Renal pelvis (tissue), 4 donors: ENCODE data around the gene RCAN1. TPM values are rescaled to one million over a fixed set of nuclear protein-coding genes. Genes with fewer than 3 reads are reported as not detected.

Source experiments
- DNase-seq: peaks from one replicate; pipeline ENCODE4 v3.0.0-alpha.2; 2013
- polyA plus RNA-seq, 3 donors: library from polyadenylated mRNA; unstranded; fragments of 120-200 nt; gene quantifications; one replicate each; pipeline ENCODE4 v1.2.1, GENCODE V29; 2013; ENCODE audit not compliant: insufficient read length in 3 of 3

RCAN1 gene
- polyA plus RNA-seq, 3 donors = 29.7 to 34.2 (median 30.4) TPM

DNA sequence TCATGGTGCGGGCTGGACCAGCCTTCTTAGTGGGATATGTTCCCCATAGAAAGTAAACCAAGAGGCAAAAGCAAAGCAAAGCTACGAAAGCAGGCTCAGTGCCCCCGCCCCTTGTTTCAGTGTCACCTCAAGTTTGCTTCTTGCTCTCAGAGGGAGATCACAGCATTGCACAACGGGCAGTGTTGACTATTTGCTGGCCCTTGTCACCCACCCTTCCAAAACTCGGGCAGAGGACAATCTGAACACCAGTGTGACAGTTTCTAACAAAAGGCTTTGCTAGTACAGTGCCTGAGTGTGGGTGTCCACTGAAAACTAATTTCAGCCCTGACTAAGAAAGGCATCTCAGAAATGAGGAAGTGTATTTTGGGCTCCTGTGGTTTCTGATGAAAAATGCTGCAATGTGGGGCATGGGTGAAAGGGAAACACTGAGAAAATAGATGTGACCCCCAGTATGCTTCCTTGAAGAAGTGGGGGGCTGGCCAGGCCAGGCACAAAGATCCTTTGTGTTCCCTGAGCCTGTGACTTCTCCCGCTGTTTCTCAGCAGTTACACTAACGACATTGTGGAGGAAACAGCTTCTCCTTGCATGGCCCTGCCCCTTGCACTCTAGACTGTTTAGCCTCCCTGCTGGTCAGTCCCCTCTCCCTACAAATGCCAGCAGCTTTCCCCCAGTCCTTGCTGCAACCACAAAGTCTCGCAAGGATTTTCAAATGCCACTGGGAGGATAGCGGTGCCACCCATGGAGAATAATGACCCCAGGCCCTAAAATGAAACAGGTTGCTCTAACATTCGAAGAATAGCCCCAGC, 69.6 kb downstream of the RCAN1 start:
- no peak for DNase-seq

DNA sequence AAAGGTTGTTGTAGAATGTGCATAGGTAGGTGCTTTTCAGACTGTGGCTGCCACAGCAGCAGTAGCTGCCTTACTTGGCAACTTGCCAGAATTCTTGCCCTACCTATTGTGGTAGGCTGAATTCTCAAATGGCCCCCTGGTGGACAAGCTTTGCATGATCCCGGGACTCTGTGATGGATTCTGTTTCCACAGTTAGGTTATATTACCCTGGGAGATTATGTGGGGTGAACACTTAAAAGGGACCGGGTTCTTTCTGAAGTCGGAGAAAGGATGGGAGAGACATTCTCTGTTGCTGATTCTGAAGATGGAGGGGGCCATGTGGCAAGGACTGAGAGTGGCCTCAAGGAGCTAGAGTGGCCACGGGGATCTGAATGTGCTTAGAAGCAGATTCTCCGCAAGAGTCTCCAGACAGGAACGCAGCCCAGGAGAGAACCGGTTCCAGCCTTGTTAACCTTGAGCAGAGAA, 70.8 kb downstream of the RCAN1 start:
- no peak for DNase-seq

DNA sequence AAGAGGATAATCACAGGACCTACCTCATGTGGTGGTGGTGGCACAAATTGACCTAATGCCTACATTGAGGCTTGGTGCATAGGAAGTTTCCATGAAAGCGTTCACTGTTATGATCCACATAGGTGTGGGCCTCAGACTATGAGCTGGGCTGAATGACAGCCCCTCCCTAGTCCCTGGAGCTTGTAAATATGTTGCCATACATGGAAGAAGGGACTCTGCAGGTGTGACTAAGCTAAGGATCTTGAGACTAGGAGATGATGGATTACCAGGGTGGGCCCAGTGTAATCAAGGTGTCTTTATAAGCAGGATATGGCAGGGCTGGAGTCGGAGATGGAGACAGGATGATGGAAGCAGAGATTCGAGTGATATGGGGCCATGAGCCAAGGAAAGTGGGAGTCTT, 71.9 kb downstream of the RCAN1 start:
- no peak for DNase-seq

DNA sequence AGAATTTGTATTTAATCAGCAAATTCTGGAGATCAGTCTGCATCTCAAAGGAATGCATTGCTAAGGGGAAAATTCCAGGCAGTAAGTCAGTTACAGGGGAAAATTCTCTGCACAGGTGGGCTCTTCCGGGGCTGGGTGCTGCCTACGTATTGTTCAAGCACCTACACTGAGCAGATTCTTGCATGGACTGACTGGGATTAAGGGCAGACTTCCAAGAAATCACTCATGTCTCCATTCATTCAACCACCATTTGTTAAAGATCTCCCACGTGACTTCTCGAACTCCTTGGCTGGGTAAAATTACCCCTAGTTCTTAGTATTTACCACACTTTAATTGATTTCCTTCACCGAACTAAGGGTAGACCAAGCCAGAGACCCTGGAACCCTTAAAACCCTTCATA, 74.7 kb downstream of the RCAN1 start:
- DNase-seq = no peak

- no peak for DNase-seq
These were observed 77.1 kb downstream of the RCAN1 start for GRCh38 chr21:34537838-34538237.

GRCh38 chr21:34536820-34537219, 78.1 kb downstream of the RCAN1 start:
- DNase-seq = no peak

- no peak for DNase-seq
These were observed 78.6 kb downstream of the RCAN1 start for GRCh38 chr21:34536311-34536710.

DNA sequence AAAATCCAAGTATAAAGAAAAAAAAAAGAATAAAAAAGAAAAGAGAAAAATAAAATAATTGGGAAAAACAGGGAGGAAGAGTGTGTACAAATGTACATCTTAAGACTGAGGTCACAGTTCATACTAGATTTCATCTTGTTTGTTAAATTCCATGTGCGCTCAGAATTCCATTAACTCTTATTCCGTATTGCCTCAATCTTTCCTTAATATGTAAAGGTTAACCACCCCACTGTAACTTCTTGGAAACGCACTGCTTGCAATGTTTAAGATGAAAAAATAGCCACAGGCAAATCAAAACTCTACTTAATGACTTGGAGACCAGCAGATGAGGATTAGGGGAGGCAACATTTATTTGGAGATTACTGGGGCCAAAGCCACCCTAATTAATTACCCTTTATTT, 79.0 kb downstream of the RCAN1 start:
- DNase-seq = no peak

- DNase-seq = no peak
These were observed 80.4 kb downstream of the RCAN1 start for GRCh38 chr21:34534522-34534921.

GRCh38 chr21:34533938-34534337, 81.0 kb downstream of the RCAN1 start:
- DNase-seq = no peak

GRCh38 chr21:34531399-34531798, 83.5 kb downstream of the RCAN1 start:
- no peak for DNase-seq

DNA sequence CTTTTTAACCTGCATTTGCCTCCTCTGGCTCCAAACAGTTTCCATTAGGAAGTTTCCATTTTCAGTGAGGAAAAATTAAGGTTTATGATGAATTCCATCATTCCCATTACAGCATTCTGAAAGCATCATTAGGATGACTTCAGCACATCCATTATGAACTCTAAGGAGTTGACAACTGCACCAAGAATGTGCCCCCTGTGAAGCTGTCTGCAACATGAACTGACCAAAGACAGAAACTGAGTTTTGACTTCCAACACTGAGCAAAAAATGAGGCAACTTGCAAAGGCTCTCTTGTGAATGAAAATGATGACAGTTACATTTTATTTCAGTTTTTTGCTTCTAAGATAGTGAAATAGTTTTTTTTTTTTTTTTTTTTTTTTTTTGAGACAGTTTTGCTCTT, 84.7 kb downstream of the RCAN1 start:
- DNase-seq = no peak

DNA sequence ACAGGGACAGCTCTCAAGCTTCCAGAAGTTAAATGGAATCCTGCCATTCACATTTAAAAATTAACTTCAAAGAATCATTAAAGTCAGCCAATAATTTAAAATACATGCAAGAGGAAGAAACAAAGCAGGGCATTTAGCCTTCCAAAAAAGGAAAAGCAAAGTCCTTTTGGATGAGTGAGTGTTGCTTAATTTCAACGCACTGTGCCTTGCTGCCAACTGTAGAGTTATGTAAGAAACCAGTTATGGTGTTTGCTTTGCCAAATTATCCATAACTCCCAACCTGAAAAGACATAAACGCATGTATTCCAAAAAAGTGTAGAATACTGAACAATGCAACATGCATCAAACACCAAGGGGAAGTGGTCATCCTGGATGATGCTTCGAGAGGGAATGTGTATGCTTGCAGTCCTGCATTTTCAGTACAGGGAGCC, 86.8 kb downstream of the RCAN1 start:
- no peak for DNase-seq

GRCh38 chr21:34526618-34527290, 88.2 kb downstream of the RCAN1 start:
- peak; percentile 94 for DNase-seq

DNA sequence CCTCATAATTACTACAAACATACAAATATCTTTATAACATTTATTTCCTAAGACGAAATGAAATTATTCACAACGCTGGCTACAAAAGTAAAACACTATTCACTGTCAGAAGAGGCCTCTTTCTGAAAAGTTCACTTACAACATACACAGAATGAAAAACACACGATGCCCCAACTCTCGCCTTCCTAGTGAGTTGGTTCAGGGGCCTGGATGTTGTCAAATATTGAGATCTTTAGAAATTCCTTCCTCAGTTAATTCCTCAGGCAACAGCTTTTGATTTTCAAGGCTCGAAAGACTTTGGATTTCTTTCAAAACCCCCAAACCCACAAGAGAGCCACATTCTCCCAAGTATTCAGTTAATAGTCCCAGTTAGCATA, 88.7 kb downstream of the RCAN1 start:
- DNase-seq = no peak

- DNase-seq = no peak
These were observed 90.0 kb downstream of the RCAN1 start for GRCh38 chr21:34524646-34525601.

DNA sequence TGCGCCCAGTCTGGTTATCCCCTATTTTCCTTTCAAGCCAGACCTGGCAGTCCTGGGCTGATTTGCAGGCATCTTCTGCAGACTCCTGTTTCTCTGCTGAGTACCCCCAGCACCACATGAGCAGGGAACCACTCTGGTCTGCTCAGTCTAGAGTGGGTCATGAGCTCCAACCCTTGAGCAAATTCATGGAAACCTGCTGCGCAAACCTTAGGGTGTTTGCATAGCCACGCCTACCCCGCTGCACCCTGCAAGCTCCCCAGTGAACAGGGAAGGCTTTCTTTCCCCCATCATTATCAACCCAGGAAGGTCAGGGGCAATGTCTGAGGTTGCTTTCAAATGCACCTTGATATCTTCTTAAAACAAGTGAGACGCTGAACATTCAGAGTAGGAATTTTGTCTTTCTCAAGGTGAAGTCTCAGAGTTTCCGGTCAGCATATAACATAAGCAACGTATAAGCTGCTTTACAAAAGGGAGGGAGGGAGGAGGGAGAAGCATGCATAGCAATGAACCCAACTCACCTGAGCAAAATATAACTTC, 91.8 kb downstream of the RCAN1 start:
- no peak for DNase-seq

GRCh38 chr21:34522284-34522683, 92.6 kb downstream of the RCAN1 start:
- DNase-seq = no peak

DNA sequence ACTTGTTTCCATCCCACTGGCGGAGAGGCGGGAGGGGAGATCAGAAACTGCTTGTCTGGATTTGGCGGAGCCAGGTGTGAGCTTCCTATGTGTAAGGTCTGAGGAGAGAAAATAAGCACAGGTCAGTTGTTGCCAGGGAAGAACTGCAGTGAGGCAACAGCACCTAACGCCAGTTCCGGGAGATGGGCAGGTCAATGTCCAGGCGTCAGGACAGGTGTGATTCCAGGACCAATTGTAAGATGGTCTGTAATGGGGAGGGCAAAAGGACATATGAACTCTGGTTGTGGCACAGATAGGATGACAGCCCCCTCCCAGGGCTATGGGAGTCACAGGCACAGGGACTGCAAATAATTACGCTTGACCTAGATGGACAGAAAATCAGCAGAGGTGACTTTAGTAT, 93.4 kb downstream of the RCAN1 start:
- DNase-seq = no peak

- no peak for DNase-seq
These were observed 94.0 kb downstream of the RCAN1 start for GRCh38 chr21:34520764-34521508.

DNA sequence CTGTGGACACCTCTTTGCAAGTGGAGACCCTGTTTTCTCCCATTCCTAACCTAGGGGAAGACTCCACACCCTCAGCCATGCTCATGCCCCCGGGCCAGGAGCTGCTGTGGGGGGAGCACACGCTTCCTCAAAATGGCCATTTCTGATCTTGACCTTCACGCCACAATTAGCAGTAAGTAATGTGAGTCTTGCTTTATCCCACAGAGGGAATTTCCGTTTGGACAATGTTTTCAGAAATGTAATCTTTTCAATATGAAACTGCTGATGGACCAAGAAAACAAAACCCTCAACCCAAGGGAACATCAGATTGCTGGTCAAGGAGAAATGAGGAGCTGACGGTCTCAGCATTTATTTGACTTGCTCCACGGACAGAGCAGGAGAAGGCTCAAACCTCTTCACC, 94.6 kb downstream of the RCAN1 start:
- no peak for DNase-seq
